CD4-positive, CD25-positive, alpha-beta regulatory T cell (primary cell): ENCODE results near the gene KCND3. TPM values are rescaled to one million over a fixed set of nuclear protein-coding genes. Genes with fewer than 3 reads are reported as not detected.

Experiments used
- ATAC-seq, 2 donors: fragments of 150-1000 bp; cut with Tn5 transposase; one replicate each; pipeline ENCODE4 v1.10.0; 2021; ENCODE audit warnings: low read depth in 2 of 2, moderate number of reproducible peaks in 2 of 2, moderate library complexity in 1 of 2
- DNase-seq, 3 donors: peaks; one replicate each; pipeline versions ENCODE4 v3.0.0 to v3.0.0-alpha.2; 2012 to 2022; ENCODE audit warnings: mixed read lengths in 1 of 3
- H3K27ac ChIP-seq: one replicate; pipeline ENCODE4 v1.7.0; 2013; ENCODE audit warnings: mild to moderate bottlenecking, low read length; ENCODE audit not compliant: insufficient read depth, poor library complexity, severe bottlenecking
- H3K27me3 ChIP-seq: one replicate; pipeline ENCODE4 v1.7.0; 2013; ENCODE audit warnings: low read length; ENCODE audit not compliant: control insufficient read depth, insufficient read depth
- H3K36me3 ChIP-seq: one replicate; pipeline ENCODE4 v1.7.0; 2013; ENCODE audit warnings: mild to moderate bottlenecking, low read length, moderate library complexity; ENCODE audit not compliant: control insufficient read depth, insufficient read depth
- H3K4me1 ChIP-seq: 2 replicates; pipeline ENCODE4 v1.7.0; 2013; ENCODE audit warnings: mild to moderate bottlenecking, low read length; ENCODE audit not compliant: insufficient read depth, control insufficient read depth, poor library complexity, severe bottlenecking
- H3K4me3 ChIP-seq: one replicate; pipeline ENCODE4 v1.7.0; 2013; ENCODE audit warnings: low read depth, mild to moderate bottlenecking, low read length, moderate library complexity
- H3K9me3 ChIP-seq, 2 experiments: 1 replicate in 1 of 2; 2 replicates in 1 of 2; pipeline ENCODE4 v1.7.0; 2013; ENCODE audit warnings: low read length in 2 of 2, mild to moderate bottlenecking in 1 of 2, moderate library complexity in 1 of 2; ENCODE audit not compliant: control insufficient read depth in 2 of 2
- H3K27ac Mint-ChIP-seq, 3 donors: one replicate each; pipeline ENCODE4 v1.8.0; 2020 to 2022; ENCODE audit warnings: mild to moderate bottlenecking in 3 of 3, mixed read lengths in 3 of 3, moderate library complexity in 2 of 3
- H3K27me3 Mint-ChIP-seq: one replicate; pipeline ENCODE4 v1.8.0; 2022; ENCODE audit warnings: mild to moderate bottlenecking, mixed read lengths
- H3K36me3 Mint-ChIP-seq: one replicate; pipeline ENCODE4 v1.8.0; 2020; ENCODE audit warnings: mixed read lengths
- H3K4me1 Mint-ChIP-seq, 4 donors: one replicate each; pipeline ENCODE4 v1.8.0; 2020 to 2022; ENCODE audit warnings: mixed read lengths in 4 of 4, mild to moderate bottlenecking in 1 of 4
- H3K4me3 Mint-ChIP-seq, 4 donors: one replicate each; pipeline ENCODE4 v1.8.0; 2020 to 2022; ENCODE audit warnings: mild to moderate bottlenecking in 4 of 4, mixed read lengths in 4 of 4, moderate library complexity in 3 of 4
- H3K9me3 Mint-ChIP-seq, 7 donors: one replicate each; pipeline ENCODE4 v1.8.0; 2020 to 2022; ENCODE audit warnings: mixed read lengths in 7 of 7, mild to moderate bottlenecking in 3 of 7, moderate library complexity in 2 of 7
- polyA plus RNA-seq, 4 donors: library from polyadenylated mRNA; unstranded; fragments of 300-500 nt; fragmentation: Illumina TruSeq; gene quantifications; one replicate each; pipeline ENCODE4 v1.2.3, GENCODE V29; 2021
- total RNA-seq: library from RNA; stranded (reverse); gene quantifications from one replicate; pipeline ENCODE4 v1.2.3, GENCODE V29; 2022

KCND3 gene
- total and polyA plus RNA-seq, 5 donors from 2014 or later = 0.02 to 0.10 (median 0.07) TPM; not detected in 2

DNA sequence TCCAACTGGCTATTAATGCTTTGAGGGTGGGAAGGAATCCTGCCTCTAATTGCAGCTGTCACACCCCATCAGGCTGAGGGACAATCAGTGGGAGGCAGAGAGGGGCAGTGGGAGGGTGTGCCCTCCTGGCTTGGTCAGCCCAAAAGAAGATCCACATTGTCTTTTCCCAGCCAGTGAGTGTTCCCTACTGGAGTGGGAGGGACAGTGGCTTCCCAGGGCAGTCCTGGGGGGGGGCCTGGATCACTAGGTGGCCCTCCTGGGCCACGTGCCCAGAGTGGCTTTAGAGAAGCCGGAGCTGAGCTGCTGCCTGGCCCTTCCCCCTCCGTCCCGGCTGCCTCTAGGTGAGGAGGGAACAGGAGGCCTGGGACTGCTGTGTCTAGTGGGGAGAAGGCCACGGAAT lies 264.3 kb downstream of the KCND3 start:
- ATAC-seq (no peak), DNase-seq (no peak)
- H3K27ac ChIP-seq = no peak overlapping the region
- H3K36me3 ChIP-seq = no peaks in the 10 kb centered on the region
- Mint-ChIP-seq H3K4me3 (peak overlapping the region in 1 of 4 donors; percentile 8), H3K27me3 (no peaks in the 10 kb centered on the region), H3K27ac (no peak overlapping the region), H3K9me3 (no peaks in the 10 kb centered on the region), H3K4me1 (peaks cover 12 to 29% (median 20%) of the 10 kb centered on the region in 4 donors), H3K36me3 (no peaks in the 10 kb centered on the region)
- peaks cover 15% of the 10 kb centered on the region for H3K4me1 ChIP-seq
- H3K4me3 ChIP-seq = no peak overlapping the region
- H3K27me3 ChIP-seq = no peaks in the 10 kb centered on the region
- H3K9me3 ChIP-seq = no peaks in the 10 kb centered on the region

DNA sequence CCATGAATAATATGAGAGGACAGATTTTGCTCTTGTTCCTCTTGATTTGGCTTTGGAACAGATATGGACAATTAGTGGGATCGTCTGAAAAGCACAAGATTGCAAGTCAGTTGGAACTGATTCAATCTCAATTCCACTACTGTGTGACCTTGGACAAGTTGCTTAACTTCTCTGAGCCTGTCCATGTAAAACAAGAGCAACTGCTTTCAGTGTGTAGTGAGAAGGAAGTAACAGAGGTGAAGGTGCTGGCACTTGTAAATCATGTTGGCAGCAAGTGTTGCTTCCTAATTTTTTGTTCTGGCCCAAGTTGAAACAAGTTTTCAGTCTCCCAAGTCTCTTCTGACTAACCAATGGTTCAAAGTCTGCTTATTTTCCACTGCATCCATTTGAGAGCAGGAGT lies 265.6 kb downstream of the KCND3 start:
- H3K4me1 ChIP-seq = peaks cover 15% of the 10 kb centered on the region
- Mint-ChIP-seq H3K4me1 (peaks cover 15 to 32% (median 20%) of the 10 kb centered on the region in 4 donors), H3K27me3 (no peaks in the 10 kb centered on the region), H3K27ac (peak overlapping the region; percentile 91 to 95 (median 92)), H3K9me3 (no peaks in the 10 kb centered on the region), H3K36me3 (no peaks in the 10 kb centered on the region), H3K4me3 (peak overlapping the region in 1 of 4 donors; percentile 11)
- no peaks in the 10 kb centered on the region for H3K36me3 ChIP-seq
- ATAC-seq (no peak), DNase-seq (no peak)
- no peaks in the 10 kb centered on the region for H3K27me3 ChIP-seq
- H3K9me3 ChIP-seq = no peaks in the 10 kb centered on the region
- peak overlapping the region; percentile 47 for H3K27ac ChIP-seq
- peak overlapping the region; percentile 15 for H3K4me3 ChIP-seq

DNA sequence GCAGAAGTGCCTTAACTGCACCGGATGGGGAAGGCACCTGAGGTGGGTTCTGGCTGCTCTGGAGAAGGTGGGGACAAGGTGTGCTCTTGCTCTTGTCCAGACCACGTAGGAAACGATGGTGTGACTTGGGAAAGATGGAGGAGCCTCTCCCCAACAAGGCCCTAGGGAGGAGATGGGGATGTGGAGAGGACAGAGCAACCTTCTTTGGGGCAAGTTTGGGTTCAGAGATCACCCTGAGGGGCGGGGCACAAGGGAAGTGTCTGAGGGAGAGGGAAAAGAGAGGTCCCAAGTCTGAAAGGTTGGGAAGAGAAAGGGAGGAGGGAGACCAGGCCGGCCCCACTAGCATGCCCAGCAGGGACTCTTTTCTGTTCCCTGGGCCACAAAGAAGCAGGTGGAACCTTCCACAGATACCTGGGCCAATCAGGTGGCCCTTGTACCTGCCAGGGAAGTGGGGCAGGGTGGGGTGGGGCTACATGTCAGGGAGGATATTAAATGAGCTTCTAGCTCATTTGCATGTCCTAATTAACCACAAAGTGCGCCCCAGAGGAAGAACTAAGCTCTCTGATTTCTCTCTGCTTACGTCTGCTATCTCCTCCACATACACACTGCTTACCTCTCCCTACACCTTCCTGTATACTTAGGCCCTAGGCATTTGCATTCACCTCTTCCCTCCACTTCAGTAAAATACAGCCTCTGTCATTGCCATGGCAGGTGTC lies 266.2 kb downstream of the KCND3 start:
- no peaks in the 10 kb centered on the region for H3K9me3 ChIP-seq
- no peaks in the 10 kb centered on the region for H3K27me3 ChIP-seq
- peak overlapping the region; percentile 47 for H3K27ac ChIP-seq
- DNase-seq = peak; percentile 31 to 65 (median 57)
- H3K36me3 Mint-ChIP-seq = no peaks in the 10 kb centered on the region
- H3K36me3 ChIP-seq = no peaks in the 10 kb centered on the region
- peak overlapping the region; percentile 91 to 95 (median 92) for H3K27ac Mint-ChIP-seq
- H3K4me3 Mint-ChIP-seq = peak overlapping the region in 2 of 4 donors; percentile 11 to 47
- peaks cover 17 to 32% (median 20%) of the 10 kb centered on the region in 4 donors for H3K4me1 Mint-ChIP-seq
- H3K4me3 ChIP-seq = peak overlapping the region; percentile 15
- peaks cover 15% of the 10 kb centered on the region for H3K4me1 ChIP-seq
- ATAC-seq = peak; percentile 74 to 84
- H3K9me3 Mint-ChIP-seq = no peaks in the 10 kb centered on the region
- no peaks in the 10 kb centered on the region for H3K27me3 Mint-ChIP-seq

DNA sequence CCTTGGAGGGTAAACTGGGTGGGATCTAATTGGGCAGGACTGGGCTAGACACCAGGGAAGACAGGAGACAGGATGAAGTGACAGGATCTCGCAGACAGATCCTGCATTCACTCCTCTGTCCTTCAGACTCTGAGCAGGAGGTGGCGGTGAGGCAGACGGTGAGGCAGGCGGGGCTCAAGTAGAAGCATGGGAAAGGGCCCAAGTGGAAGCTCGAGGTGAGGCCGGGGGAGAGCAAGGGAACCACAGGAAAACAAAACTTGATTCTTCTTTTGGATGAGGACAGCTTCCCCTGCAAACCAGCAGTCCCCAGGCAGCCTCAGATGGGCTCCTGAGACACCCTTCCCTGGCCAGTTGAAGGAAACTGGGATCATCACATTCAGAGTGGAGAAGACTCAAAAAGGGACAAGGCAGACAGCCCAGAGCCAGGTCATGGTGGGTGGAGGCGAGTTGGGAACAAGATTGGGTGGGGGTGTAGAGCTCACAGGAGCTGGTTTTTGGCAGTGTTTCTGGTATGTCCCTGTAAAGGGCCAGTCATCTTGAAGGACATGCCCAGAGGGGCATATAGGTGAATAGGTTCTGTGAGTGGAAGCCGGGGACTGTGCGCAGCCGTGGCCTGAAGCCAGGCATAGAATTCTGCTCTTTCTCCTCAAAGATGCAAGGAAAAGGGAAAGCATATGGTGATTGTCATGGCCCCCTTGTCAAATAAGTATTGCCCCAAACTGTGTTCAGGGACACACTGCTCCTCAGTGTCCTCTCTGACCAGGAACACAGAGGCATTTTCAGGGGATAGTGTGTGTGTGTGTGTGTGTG lies 268.3 kb downstream of the KCND3 start:
- H3K27ac ChIP-seq = no peak overlapping the region
- Mint-ChIP-seq H3K36me3 (peaks cover 6% of the 10 kb centered on the region), H3K4me1 (peaks cover 20 to 32% (median 26%) of the 10 kb centered on the region in 4 donors), H3K27ac (peak overlapping the region; percentile 8 to 90 (median 86)), H3K4me3 (peak overlapping the region in 2 of 4 donors; percentile 8 to 36), H3K9me3 (no peaks in the 10 kb centered on the region), H3K27me3 (no peaks in the 10 kb centered on the region)
- H3K4me3 ChIP-seq = no peak overlapping the region
- H3K4me1 ChIP-seq = peaks cover 15% of the 10 kb centered on the region
- H3K36me3 ChIP-seq = peaks cover 6% of the 10 kb centered on the region
- DNase-seq (no peak), ATAC-seq (no peak)
- H3K9me3 ChIP-seq = no peaks in the 10 kb centered on the region
- H3K27me3 ChIP-seq = no peaks in the 10 kb centered on the region

Other genes starting within 250 kb of the KCND3 start
- gene DDX20, start 233.8 kb downstream of the KCND3 start, total RNA-seq = 16.0 TPM
- gene DDX20, start 233.8 kb downstream of the KCND3 start, polyA plus RNA-seq = 10 to 100 TPM in 3 of 4 donors, 1 to 10 TPM in 1; 9.6 to 18.8 (median 14.8) TPM